ENCODE results near the gene CCL24.

Gene CCL24, protein sequence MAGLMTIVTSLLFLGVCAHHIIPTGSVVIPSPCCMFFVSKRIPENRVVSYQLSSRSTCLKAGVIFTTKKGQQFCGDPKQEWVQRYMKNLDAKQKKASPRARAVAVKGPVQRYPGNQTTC

DNA sequence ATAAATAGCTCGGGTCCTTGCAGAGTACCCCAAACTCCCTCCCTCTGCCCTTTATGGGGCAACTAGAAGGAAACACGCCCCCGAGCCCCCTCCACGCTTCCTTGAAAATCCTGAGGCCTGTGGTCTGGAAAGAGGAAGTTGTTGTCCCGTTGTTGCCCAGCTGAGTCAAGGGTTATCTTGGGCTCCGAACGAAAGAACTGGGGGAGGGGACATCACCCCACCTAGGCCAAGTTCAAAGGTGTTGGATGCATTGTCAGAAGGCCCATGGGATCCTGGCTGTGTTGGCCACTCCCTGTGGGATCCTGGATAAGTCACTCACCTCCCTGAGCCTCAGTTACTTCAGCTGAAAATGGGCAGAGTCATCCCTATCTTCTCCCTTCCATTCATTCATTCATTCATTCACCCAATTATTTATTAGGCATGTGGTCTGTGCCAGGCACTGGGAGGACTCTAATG is at the start of gene CCL24:
Gene CCL24 (minus strand): TSS at position 26 of the 456 bp plus-strand sequence. CDS start 91 bp downstream, outside the sequence.
- TF ChIP-seq, protein P1, sequence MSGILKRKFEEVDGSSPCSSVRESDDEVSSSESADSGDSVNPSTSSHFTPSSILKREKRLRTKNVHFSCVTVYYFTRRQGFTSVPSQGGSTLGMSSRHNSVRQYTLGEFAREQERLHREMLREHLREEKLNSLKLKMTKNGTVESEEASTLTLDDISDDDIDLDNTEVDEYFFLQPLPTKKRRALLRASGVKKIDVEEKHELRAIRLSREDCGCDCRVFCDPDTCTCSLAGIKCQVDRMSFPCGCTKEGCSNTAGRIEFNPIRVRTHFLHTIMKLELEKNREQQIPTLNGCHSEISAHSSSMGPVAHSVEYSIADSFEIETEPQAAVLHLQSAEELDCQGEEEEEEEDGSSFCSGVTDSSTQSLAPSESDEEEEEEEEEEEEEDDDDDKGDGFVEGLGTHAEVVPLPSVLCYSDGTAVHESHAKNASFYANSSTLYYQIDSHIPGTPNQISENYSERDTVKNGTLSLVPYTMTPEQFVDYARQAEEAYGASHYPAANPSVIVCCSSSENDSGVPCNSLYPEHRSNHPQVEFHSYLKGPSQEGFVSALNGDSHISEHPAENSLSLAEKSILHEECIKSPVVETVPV (CRISPR knock-in tag; IDR thresholded peaks at IDR 0.05), result no peak
- no peak for TF ChIP-seq ESRRG (CRISPR knock-in tag; IDR thresholded peaks at IDR 0.05)
- no peak for TF ChIP-seq ZNF70 (CRISPR knock-in tag; IDR thresholded peaks at IDR 0.05)
- ATAC-seq, result no peak

DNA sequence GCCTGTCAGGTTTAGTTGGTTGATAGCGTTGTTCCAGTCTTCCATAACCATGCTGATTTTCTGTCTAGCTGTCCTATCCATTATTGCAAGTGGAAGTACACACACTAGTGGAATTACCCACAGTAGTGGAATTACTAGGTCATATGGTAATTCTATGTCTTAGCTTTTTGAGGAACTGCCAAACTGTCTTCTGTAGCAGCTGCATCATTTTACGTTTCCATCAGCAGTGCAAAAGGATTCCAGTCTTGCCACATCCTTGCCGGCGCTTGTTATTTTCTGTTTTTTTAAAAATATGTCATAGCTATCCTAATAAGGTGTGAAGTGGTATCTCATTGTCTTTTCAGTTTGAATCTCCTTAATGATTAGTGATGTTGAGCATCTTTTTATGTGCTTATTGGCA is 48.0 kb upstream of the CCL24 start:
- no peak for ATAC-seq
- TF ChIP-seq ZNF565 (CRISPR knock-in tag; conservative IDR thresholded peaks at IDR 0.05; ENCODE audit: low read depth) (no peak), RARB (CRISPR knock-in tag; IDR thresholded peaks at IDR 0.05) (no peak), BACH2 (CRISPR knock-in tag; IDR thresholded peaks at IDR 0.05; ENCODE audit: borderline replicate concordance) (no peak), ARNTL (CRISPR knock-in tag; IDR thresholded peaks at IDR 0.05; ENCODE audit: borderline replicate concordance, low read depth) (no peak), GLIS3 (CRISPR knock-in tag; IDR thresholded peaks at IDR 0.05) (no peak), ZFP30 (CRISPR knock-in tag; IDR thresholded peaks at IDR 0.05) (no peak), ZNF70 (CRISPR knock-in tag; IDR thresholded peaks at IDR 0.05) (no peak), PPARA (CRISPR knock-in tag; IDR thresholded peaks at IDR 0.05; ENCODE audit: borderline replicate concordance) (no peak), ISL1 (CRISPR knock-in tag; IDR thresholded peaks at IDR 0.05) (no peak), TCF4 (CRISPR knock-in tag; IDR thresholded peaks at IDR 0.05; ENCODE audit: borderline replicate concordance) (no peak), SNAI2 (CRISPR knock-in tag; IDR thresholded peaks at IDR 0.05) (no peak), CSDC2 (CRISPR knock-in tag; IDR thresholded peaks at IDR 0.05) (no peak)
- TF ChIP-seq, protein P1 (CRISPR knock-in tag; IDR thresholded peaks at IDR 0.05), result no peak
- TF ChIP-seq, protein P2, sequence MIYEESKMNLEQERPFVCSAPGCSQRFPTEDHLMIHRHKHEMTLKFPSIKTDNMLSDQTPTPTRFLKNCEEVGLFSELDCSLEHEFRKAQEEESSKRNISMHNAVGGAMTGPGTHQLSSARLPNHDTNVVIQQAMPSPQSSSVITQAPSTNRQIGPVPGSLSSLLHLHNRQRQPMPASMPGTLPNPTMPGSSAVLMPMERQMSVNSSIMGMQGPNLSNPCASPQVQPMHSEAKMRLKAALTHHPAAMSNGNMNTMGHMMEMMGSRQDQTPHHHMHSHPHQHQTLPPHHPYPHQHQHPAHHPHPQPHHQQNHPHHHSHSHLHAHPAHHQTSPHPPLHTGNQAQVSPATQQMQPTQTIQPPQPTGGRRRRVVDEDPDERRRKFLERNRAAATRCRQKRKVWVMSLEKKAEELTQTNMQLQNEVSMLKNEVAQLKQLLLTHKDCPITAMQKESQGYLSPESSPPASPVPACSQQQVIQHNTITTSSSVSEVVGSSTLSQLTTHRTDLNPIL (CRISPR knock-in tag; IDR thresholded peaks at IDR 0.05; ENCODE audit: low read depth), result no peak

DNA sequence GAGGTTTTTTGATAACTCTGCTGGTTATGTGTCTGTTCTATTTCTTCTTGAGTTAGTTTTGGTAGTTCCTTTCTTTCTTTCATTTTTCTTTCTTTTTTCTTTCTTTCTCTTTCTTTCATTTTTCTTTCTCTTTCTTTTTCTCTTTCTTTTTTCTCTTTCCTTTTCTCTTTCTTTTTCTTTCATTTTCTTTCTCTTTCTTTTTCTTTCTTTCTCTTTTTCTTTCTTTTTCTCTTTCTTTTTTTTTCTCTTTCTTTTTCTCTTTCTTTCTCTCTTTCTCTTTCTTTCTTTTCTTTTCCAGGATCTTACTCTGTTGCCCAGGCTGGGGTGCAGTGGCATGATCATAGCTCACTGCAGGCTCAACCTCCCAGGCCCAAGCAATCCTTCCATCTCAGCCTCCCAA is 44.8 kb upstream of the CCL24 start:
- no peak for ATAC-seq

More for the DNA sequence above, 44.8 kb upstream of the CCL24 start:
- TF ChIP-seq, protein P1 (CRISPR knock-in tag; IDR thresholded peaks at IDR 0.05), result no peak
- TF ChIP-seq ARNTL (CRISPR knock-in tag; IDR thresholded peaks at IDR 0.05; ENCODE audit: borderline replicate concordance, low read depth) (no peak), ZNF70 (CRISPR knock-in tag; IDR thresholded peaks at IDR 0.05) (no peak), SNAI2 (CRISPR knock-in tag; IDR thresholded peaks at IDR 0.05) (no peak), ZC3H10 (CRISPR knock-in tag; IDR thresholded peaks at IDR 0.05) (no peak), GLIS3 (CRISPR knock-in tag; IDR thresholded peaks at IDR 0.05) (no peak), BACH2 (CRISPR knock-in tag; IDR thresholded peaks at IDR 0.05; ENCODE audit: borderline replicate concordance) (no peak), ZNF8 (CRISPR knock-in tag; IDR thresholded peaks at IDR 0.05) (no peak)
- TF ChIP-seq, protein P3, sequence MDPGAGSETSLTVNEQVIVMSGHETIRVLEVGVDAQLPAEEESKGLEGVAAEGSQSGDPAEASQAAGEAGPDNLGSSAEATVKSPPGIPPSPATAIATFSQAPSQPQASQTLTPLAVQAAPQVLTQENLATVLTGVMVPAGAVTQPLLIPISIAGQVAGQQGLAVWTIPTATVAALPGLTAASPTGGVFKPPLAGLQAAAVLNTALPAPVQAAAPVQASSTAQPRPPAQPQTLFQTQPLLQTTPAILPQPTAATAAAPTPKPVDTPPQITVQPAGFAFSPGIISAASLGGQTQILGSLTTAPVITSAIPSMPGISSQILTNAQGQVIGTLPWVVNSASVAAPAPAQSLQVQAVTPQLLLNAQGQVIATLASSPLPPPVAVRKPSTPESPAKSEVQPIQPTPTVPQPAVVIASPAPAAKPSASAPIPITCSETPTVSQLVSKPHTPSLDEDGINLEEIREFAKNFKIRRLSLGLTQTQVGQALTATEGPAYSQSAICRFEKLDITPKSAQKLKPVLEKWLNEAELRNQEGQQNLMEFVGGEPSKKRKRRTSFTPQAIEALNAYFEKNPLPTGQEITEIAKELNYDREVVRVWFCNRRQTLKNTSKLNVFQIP (CRISPR knock-in tag; IDR thresholded peaks at IDR 0.05; ENCODE audit: borderline replicate concordance, low read depth), result no peak
- TF ChIP-seq, protein P4, sequence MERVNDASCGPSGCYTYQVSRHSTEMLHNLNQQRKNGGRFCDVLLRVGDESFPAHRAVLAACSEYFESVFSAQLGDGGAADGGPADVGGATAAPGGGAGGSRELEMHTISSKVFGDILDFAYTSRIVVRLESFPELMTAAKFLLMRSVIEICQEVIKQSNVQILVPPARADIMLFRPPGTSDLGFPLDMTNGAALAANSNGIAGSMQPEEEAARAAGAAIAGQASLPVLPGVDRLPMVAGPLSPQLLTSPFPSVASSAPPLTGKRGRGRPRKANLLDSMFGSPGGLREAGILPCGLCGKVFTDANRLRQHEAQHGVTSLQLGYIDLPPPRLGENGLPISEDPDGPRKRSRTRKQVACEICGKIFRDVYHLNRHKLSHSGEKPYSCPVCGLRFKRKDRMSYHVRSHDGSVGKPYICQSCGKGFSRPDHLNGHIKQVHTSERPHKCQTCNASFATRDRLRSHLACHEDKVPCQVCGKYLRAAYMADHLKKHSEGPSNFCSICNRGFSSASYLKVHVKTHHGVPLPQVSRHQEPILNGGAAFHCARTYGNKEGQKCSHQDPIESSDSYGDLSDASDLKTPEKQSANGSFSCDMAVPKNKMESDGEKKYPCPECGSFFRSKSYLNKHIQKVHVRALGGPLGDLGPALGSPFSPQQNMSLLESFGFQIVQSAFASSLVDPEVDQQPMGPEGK (CRISPR knock-in tag; IDR thresholded peaks at IDR 0.05; ENCODE audit: borderline replicate concordance), result no peak
